D721Med (cell line): Measurements from ENCODE around the gene OGFR.
A peak's percentile ranks its signal among the peaks of the same experiment; 100 is the strongest.

ENCODE experiments used
- DNase-seq: peaks from one replicate; pipeline ENCODE4 v3.0.0; 2011; ENCODE audit warnings: low spot score; ENCODE audit not compliant: insufficient read length
- FAIRE-seq: peaks from 2 replicates; lab custom pipeline; 2011; peaks lifted over from hg19 to GRCh38; lab: Jason Lieb, UNC
- TF ChIP-seq, protein P1 (sequence below): IDR thresholded peaks from 2 replicates; pipeline ENCODE4 v1.5.1; 2012; ENCODE audit warnings: mild to moderate bottlenecking, control low read depth; ENCODE audit not compliant: insufficient read depth; ENCODE audit errors: missing control alignments

OGFR gene

DNA sequence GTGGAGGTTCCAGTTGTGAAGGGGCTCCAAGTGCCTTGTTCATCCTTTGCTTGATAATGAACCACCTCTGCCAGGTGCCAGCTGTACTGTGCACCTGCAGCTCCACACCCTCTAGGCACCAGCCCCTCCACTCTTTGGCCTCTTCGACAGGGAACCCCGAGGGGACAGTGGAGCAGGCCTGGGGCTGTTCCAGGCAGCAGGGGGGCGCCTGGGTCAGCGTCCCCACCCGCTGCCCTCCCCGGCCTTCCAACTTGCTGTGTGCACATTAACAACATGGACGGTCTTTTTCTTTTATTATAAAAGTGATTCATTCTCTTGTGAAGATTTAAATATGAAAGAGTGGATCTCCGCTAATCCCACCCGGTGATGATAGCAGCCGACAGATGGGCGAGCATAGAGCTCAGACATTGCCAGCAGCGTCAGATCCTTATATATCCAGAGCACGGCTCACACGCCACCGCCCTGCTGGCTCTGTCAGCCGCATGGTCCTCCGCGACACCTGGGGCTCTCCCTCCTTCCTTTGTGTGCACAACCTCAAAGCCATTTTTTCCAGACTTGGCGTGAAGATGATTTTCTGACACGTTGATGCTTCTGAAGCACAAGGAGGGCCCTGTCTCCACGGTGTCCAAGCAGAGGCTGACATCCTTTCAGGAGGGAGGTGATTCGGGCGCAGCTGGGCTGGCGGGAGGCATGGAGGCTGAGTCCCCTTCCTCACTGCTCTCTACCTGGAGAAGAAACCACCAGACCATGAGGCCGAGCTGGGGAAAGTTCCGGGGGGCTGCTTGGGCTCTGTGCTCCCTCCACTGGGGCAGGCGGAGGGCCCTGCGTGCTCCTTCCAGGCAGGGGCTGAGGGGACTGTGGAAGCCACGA, 30.6 kb upstream of the OGFR start:
- TF ChIP-seq, protein P1, sequence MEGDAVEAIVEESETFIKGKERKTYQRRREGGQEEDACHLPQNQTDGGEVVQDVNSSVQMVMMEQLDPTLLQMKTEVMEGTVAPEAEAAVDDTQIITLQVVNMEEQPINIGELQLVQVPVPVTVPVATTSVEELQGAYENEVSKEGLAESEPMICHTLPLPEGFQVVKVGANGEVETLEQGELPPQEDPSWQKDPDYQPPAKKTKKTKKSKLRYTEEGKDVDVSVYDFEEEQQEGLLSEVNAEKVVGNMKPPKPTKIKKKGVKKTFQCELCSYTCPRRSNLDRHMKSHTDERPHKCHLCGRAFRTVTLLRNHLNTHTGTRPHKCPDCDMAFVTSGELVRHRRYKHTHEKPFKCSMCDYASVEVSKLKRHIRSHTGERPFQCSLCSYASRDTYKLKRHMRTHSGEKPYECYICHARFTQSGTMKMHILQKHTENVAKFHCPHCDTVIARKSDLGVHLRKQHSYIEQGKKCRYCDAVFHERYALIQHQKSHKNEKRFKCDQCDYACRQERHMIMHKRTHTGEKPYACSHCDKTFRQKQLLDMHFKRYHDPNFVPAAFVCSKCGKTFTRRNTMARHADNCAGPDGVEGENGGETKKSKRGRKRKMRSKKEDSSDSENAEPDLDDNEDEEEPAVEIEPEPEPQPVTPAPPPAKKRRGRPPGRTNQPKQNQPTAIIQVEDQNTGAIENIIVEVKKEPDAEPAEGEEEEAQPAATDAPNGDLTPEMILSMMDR = no peak
- peak; percentile 71 for DNase-seq
- no peak for FAIRE-seq

DNA sequence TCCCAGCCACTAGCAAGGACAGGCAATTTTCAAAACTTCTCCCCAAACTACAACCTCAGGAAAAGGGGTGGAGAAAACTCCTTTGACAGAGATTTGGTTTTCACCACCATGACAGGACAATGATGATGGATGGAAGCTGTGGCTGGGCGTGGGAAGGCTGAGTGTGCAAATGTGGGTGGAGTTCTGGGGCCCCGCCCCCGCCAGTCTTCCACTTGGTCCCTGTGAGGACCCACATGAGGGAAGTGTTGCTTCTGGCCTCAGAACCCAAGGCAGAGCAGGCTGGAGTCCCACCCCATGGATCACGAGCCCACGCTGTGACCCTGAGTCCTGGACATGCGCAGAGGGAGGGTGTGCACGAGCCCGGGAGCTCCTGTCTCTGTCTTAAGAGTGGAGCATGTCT, 29.9 kb upstream of the OGFR start:
- DNase-seq (no peak), FAIRE-seq (no peak)
- TF ChIP-seq, protein P1 = no peak

DNA sequence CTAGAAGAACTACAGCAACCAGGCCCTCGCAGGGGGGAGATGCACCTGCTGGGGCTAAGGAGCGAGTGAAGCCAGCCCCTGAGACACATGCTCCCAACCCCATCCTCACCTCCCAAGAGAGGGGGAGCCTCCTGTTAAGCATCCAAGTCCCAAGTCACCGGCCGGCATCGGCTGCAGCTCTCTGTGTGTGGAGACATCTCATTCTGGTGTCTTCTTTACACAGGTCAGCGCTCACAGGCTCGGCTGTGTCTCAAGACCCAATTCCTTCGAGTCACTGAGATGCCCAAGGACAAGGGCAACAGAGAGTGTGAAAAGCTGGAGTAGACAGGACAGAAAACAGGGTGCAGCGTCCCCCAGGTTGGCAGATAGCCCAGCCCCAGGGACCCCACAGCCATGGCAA, 29.4 kb upstream of the OGFR start:
- no peak for DNase-seq
- no peak for FAIRE-seq
- TF ChIP-seq, protein P1 = no peak

DNA sequence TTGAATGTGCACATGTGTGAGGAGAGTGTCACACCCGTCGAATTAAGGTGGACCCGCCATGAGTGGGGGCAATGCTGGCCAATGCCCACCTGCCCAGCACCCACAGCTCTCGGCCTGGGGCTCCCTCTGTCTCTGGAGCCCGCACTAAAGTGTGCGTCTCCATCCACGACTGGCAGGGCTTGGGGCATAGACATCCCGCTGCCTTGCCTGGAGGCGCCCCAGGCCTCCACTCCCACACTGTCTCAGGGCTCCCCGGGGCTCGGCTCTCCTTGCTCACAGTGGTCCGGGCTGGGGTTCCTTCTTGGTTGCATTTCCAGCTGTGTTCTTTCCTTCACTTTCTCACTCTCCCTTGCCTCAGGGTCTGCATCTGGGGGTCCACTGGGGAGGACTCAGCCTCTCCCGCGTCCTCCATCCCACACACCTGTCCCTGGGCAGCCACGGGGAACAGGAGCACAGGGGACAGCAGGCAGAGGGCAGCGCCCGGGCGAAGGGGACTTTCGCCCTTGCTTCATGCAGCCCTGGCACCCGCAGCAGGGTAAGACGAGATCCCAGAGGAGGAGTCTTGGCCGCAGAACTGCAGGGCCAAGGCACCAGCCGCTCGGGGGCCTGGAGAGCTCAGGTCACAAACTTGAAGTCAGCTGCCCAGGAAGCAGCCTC, 28.5 kb upstream of the OGFR start:
- FAIRE-seq (no peak), DNase-seq (no peak)
- TF ChIP-seq, protein P1 = no peak

DNA sequence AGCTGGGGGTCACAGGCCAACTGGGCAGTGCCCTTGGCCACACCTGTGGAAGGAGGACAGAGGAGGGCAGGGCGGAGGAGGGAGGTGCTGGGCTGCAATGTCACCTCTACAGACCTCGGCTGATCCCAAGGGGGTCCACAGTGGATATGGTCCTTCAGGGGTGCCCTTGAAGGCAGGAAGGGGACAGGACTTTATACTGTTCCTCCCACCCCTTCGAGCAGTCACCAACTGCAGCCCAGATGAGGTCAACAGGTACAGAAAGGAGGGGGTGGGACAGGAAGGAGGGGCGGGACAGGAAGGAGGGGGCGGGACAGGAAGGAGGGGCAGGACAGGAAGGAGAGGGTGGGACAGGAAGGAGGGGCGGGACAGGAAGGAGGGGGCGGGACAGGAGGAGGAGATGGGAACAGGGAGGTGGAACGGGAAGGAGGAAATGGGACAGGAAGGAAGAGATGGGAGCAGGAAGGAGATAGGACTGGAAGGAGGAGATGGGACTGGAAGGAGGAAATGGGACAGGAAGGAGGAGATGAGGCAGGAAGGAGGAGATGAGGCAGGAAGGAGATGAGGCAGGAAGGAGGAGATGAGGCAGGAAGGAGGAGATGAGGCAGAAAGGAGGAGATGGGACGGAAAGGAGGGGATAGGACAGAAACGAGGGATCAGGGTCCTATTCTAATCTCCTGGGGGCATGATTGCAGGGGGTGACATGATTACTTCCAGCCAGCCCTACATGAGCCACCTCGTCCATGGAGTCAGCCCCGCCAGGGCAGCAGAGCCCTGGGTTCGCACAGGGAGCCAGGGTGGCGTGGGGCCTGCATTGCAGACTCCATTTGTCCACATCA, 27.7 kb upstream of the OGFR start:
- TF ChIP-seq, protein P1 = no peak
- FAIRE-seq (no peak), DNase-seq (no peak)

DNA sequence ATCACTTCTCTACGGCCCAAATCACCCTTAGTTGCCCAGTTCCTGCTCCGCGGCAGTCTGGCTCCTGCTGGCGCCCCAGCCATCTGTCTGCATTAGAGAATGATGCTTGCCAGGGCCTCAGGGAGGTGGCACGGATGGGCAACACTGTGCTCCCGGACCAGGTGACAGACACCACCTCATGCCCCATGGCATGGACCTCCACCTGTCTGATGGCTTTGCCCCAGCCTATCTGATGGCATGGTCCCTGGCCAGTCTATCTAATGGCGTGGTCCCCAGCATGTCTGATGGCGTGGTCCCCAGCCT, 27.2 kb upstream of the OGFR start:
- TF ChIP-seq, protein P1 = no peak
- no peak for DNase-seq
- FAIRE-seq = no peak
